ENCODE measurements around the gene PROS1.

DNA sequence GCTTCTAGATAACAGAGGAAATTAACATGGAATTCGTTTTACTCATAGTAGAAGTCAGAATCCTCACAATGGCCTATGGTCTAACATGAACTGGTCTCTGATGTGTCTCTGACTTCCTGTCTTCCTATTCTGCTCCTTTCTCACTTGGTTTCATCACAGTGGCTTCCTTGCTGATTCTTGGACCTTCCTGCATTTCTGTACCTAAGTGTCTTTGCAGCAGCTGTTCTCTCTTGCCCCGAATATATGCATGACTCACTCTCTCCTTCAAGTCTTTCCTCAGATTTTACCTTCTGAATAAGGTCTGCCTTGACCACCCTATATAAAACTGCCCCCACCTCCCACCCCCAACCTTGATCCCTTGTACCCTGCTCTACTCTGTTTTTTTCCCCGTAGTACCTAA is 20.4 kb upstream of the PROS1 start:
- TF ChIP-seq, protein P1, sequence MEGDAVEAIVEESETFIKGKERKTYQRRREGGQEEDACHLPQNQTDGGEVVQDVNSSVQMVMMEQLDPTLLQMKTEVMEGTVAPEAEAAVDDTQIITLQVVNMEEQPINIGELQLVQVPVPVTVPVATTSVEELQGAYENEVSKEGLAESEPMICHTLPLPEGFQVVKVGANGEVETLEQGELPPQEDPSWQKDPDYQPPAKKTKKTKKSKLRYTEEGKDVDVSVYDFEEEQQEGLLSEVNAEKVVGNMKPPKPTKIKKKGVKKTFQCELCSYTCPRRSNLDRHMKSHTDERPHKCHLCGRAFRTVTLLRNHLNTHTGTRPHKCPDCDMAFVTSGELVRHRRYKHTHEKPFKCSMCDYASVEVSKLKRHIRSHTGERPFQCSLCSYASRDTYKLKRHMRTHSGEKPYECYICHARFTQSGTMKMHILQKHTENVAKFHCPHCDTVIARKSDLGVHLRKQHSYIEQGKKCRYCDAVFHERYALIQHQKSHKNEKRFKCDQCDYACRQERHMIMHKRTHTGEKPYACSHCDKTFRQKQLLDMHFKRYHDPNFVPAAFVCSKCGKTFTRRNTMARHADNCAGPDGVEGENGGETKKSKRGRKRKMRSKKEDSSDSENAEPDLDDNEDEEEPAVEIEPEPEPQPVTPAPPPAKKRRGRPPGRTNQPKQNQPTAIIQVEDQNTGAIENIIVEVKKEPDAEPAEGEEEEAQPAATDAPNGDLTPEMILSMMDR (IDR thresholded peaks at IDR 0.05), result no peak
- no peak for TF ChIP-seq EZH2 (IDR thresholded peaks at IDR 0.05; ENCODE audit: borderline replicate concordance, insufficient read depth, low read depth, low read length, poor library complexity, severe bottlenecking)
